ENCODE data around the gene TINAG. TPM values are rescaled to one million over a fixed set of nuclear protein-coding genes. Genes with fewer than 3 reads are reported as not detected.
"Not testable (repeated sequence)": the region's sequence is repeated elsewhere in the genome, so short reads cannot be mapped to it uniquely, and the experiment has no call there.

TINAG gene
- total RNA-seq, 1 experiment from 2014 or later: not detected

DNA sequence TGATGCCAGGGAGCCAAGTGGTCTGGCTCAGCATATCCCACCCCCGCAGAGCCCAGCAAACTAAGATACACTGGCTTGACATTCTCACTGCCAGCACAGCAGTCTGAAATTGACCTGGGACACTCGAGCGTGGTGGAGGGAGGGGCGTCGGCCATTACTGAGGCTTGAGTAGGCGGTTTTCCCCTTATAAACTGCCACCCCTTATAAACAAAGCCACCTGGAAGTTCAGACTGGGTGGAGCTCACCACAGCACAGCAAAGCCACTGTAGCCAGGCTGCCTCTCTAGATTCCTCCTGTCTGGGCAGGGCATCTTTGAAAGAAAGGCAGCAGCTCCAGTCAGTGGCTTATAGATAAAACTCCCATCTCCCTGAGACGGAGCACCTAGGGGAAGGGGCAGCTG is 19.4 kb downstream of the TINAG start:
- CTCF ChIA-PET: no interaction called here
- no peak overlapping the region for H2AFZ ChIP-seq (ENCODE audit: low read depth, low read length, poor library complexity, severe bottlenecking)

DNA sequence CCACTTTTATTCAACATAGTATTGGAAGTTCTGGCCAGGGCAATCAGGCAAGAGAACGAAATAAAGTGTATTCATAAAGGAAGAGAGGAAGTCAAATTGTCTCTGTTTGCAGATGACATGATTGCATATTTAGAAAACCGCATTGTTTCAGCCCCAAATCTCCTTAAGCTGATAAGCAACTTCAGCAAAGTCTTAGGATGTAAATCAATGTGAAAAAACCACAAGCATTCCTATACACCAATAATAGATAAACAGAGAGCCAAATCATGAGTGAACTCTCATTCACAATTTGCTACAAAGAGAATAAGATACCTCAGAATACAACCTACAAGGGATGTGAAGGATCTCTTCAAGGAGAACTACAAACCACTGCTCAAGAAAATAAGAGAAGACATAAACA is 23.3 kb downstream of the TINAG start:
- H3K9me3 ChIP-seq (ENCODE audit: control insufficient read depth in 1 of 2, insufficient read depth in 1 of 2, low read depth in 1 of 2, low read length in 2 of 2); CTCF ChIA-PET; H3K36me3 ChIP-seq (ENCODE audit: control insufficient read depth in 1 of 2, insufficient read depth in 2 of 2, low read length in 2 of 2); H4K20me1 ChIP-seq (ENCODE audit: insufficient read depth); H3K4me2 ChIP-seq (ENCODE audit: low read length); H3K9me2 ChIP-seq (ENCODE audit: insufficient read depth); intact Hi-C loops (cut with micrococcal nuclease); ATAC-seq; H3K9ac ChIP-seq (ENCODE audit: low read length); H3K79me2 ChIP-seq (ENCODE audit: insufficient read depth, low read length); H3K27ac ChIP-seq (ENCODE audit: low read depth, low read length); DNase-seq (ENCODE audit: low read depth, low spot score); H2AFZ ChIP-seq (ENCODE audit: low read depth, low read length, poor library complexity, severe bottlenecking); H3K27me3 ChIP-seq (ENCODE audit: insufficient read depth, low read length); BruUV-seq (replicated peaks); H3K4me3 ChIP-seq (replicated peaks in 1 of 2; ENCODE audit: low read depth in 1 of 2, low read length in 2 of 2); RAD21 ChIA-PET (ENCODE audit: low non-redundant PET in 1 of 2, low total read pairs in 2 of 2, uncharacterized antibody in 2 of 2, unreplicated experiment in 2 of 2); POLR2A ChIA-PET: not testable (repeated sequence)
- H3K4me1 ChIP-seq (ENCODE audit: control insufficient read depth in 1 of 2, insufficient read depth in 2 of 2, low read length in 2 of 2): peaks cover 11 to 14% of the 10 kb centered on the region in 2 experiments

More for the DNA sequence above, 19.4 kb downstream of the TINAG start:
- no peak for TF ChIP-seq ELF1 (IDR thresholded peaks at IDR 0.05; ENCODE audit: borderline replicate concordance, low read depth)
- TF ChIP-seq POLR2AphosphoS5 (IDR thresholded peaks at IDR 0.05; ENCODE audit: low read depth, low read length): no peak
- no peak for TF ChIP-seq EGR1 (IDR thresholded peaks at IDR 0.05; ENCODE audit: low read depth)
- TF ChIP-seq EZH2phosphoT487 (IDR thresholded peaks at IDR 0.05; ENCODE audit: borderline replicate concordance): no peak
- TF ChIP-seq, protein P1, sequence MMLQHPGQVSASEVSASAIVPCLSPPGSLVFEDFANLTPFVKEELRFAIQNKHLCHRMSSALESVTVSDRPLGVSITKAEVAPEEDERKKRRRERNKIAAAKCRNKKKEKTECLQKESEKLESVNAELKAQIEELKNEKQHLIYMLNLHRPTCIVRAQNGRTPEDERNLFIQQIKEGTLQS (IDR thresholded peaks at IDR 0.05): no peak
- TF ChIP-seq ZNF274 (IDR thresholded peaks at IDR 0.05; ENCODE audit: low read depth, low read length): no peak
- TF ChIP-seq JUND (IDR thresholded peaks at IDR 0.05): no peak
- no peak for TF ChIP-seq POLR2A (IDR thresholded peaks at IDR 0.05; ENCODE audit: borderline replicate concordance, extremely low read depth, insufficient read depth, insufficient read length)
- no peak for TF ChIP-seq SP1 (IDR thresholded peaks at IDR 0.05; ENCODE audit: low read depth)
- TF ChIP-seq, protein P2, sequence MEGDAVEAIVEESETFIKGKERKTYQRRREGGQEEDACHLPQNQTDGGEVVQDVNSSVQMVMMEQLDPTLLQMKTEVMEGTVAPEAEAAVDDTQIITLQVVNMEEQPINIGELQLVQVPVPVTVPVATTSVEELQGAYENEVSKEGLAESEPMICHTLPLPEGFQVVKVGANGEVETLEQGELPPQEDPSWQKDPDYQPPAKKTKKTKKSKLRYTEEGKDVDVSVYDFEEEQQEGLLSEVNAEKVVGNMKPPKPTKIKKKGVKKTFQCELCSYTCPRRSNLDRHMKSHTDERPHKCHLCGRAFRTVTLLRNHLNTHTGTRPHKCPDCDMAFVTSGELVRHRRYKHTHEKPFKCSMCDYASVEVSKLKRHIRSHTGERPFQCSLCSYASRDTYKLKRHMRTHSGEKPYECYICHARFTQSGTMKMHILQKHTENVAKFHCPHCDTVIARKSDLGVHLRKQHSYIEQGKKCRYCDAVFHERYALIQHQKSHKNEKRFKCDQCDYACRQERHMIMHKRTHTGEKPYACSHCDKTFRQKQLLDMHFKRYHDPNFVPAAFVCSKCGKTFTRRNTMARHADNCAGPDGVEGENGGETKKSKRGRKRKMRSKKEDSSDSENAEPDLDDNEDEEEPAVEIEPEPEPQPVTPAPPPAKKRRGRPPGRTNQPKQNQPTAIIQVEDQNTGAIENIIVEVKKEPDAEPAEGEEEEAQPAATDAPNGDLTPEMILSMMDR (IDR thresholded peaks at IDR 0.05 in 2 of 3, conservative IDR thresholded peaks at IDR 0.05 in 1 of 3; ENCODE audit: borderline replicate concordance in 1 of 3, insufficient read depth in 1 of 3, low read depth in 2 of 3, low read length in 2 of 3): no peak
- no peak for TF ChIP-seq CBX3 (IDR thresholded peaks at IDR 0.05; ENCODE audit: low read depth)
- TF ChIP-seq TCF7L2 (IDR thresholded peaks at IDR 0.05; ENCODE audit: borderline replicate concordance, extremely low read depth, insufficient read depth, insufficient read length): no peak
- ATAC-seq (no peak), DNase-seq (ENCODE audit: low read depth, low spot score) (no peak)
- Histone ChIP-seq H3K79me2 (ENCODE audit: insufficient read depth, low read length) (no peaks in the 10 kb centered on the region), H3K9me2 (ENCODE audit: insufficient read depth) (no peaks in the 10 kb centered on the region), H3K9me3 (ENCODE audit: control insufficient read depth in 1 of 2, insufficient read depth in 1 of 2, low read depth in 1 of 2, low read length in 2 of 2) (no peaks in the 10 kb centered on the region), H3K4me1 (ENCODE audit: control insufficient read depth in 1 of 2, insufficient read depth in 2 of 2, low read length in 2 of 2) (no peaks in the 10 kb centered on the region), H3K4me3 (replicated peaks in 1 of 2; ENCODE audit: low read depth in 1 of 2, low read length in 2 of 2) (no peak overlapping the region), H3K27me3 (ENCODE audit: insufficient read depth, low read length) (no peaks in the 10 kb centered on the region), H4K20me1 (ENCODE audit: insufficient read depth) (no peaks in the 10 kb centered on the region), H3K36me3 (ENCODE audit: control insufficient read depth in 1 of 2, insufficient read depth in 2 of 2, low read length in 2 of 2) (no peaks in the 10 kb centered on the region), H3K27ac (ENCODE audit: low read depth, low read length) (no peak overlapping the region), H3K9ac (ENCODE audit: low read length) (no peak overlapping the region), H3K4me2 (ENCODE audit: low read length) (no peak overlapping the region)
- RAD21 ChIA-PET (ENCODE audit: low non-redundant PET in 1 of 2, low total read pairs in 2 of 2, uncharacterized antibody in 2 of 2, unreplicated experiment in 2 of 2): no interaction called here
- POLR2A ChIA-PET: no interaction called here
- no TSS peak for BruUV-seq (replicated peaks)
- intact Hi-C loops (cut with micrococcal nuclease): no loop called here

Measured in HCT116 (cell line).